PFSK-1 (cell line): ENCODE measurements around the gene BLOC1S1.

ENCODE experiments used
- FOXP2 ChIP-seq: optimal IDR thresholded peaks from 2 replicates; pipeline ENCODE3; 2011; ENCODE audit warnings: borderline replicate concordance, control low read depth, inconsistent platforms; ENCODE audit not compliant: insufficient read depth; ENCODE audit errors: extremely low read length, extremely low read depth
- POLR2AphosphoS5 ChIP-seq: IDR thresholded peaks from 2 replicates; pipeline ENCODE4 v1.6.1; 2012; ENCODE audit warnings: low read depth, mild to moderate bottlenecking, control low read depth, low read length, moderate library complexity
- REST ChIP-seq, 2 experiments: IDR thresholded peaks; 2 replicates each; pipeline versions ENCODE4 v1.6.1 to v1.8.0; 2011 to 2012; ENCODE audit warnings: low read depth in 2 of 2, low read length in 2 of 2, control low read depth in 1 of 2, inconsistent platforms in 1 of 2, mild to moderate bottlenecking in 1 of 2, moderate library complexity in 1 of 2; ENCODE audit not compliant: insufficient read depth in 1 of 2
- SIN3A ChIP-seq: IDR thresholded peaks from 2 replicates; pipeline ENCODE4 v1.6.1; 2012; ENCODE audit warnings: mild to moderate bottlenecking, low read length, moderate library complexity, borderline replicate concordance; ENCODE audit not compliant: insufficient read depth
- TAF1 ChIP-seq: IDR thresholded peaks from 2 replicates; pipeline ENCODE4 v1.6.1; 2012; ENCODE audit warnings: low read length, control low read depth, borderline replicate concordance; ENCODE audit not compliant: insufficient read depth

Gene BLOC1S1

GRCh38 chr12:55698241-55698955 is 17.4 kb upstream of the BLOC1S1 start:
- TF ChIP-seq SIN3A (no peak), TAF1 (no peak), POLR2AphosphoS5 (no peak), REST (IDR thresholded peaks at IDR 0.05; ENCODE audit: insufficient read depth in 1 of 2, low read depth in 2 of 2, low read length in 2 of 2) (no peak), FOXP2 (no peak)

GRCh38 chr12:55698965-55699364 is 16.9 kb upstream of the BLOC1S1 start:
- TF ChIP-seq SIN3A, result no peak

- TF ChIP-seq FOXP2, result no peak
Measured at GRCh38 chr12:55699471-55700055, 16.3 kb upstream of the BLOC1S1 start.

GRCh38 chr12:55700255-55701018 is 15.4 kb upstream of the BLOC1S1 start:
- TF ChIP-seq SIN3A (no peak), POLR2AphosphoS5 (no peak)

- TF ChIP-seq POLR2AphosphoS5 (no peak), SIN3A (no peak), REST (IDR thresholded peaks at IDR 0.05; ENCODE audit: insufficient read depth in 1 of 2, low read depth in 2 of 2, low read length in 2 of 2) (no peak), TAF1 (no peak), FOXP2 (no peak)
Measured at GRCh38 chr12:55702861-55703260, 13.0 kb upstream of the BLOC1S1 start.

GRCh38 chr12:55703288-55703687 is 12.6 kb upstream of the BLOC1S1 start:
- TF ChIP-seq FOXP2, result no peak
- no peak for TF ChIP-seq REST (IDR thresholded peaks at IDR 0.05; ENCODE audit: insufficient read depth in 1 of 2, low read depth in 2 of 2, low read length in 2 of 2)
- no peak for TF ChIP-seq POLR2AphosphoS5
- TF ChIP-seq SIN3A, result no peak
- no peak for TF ChIP-seq TAF1
